Common myeloid progenitor, CD34-positive (primary cell): ENCODE measurements around the gene CLEC16A.

Experiments
- CTCF ChIA-PET: fragments of 350-600 bp; sonication (Branson Sonifier 250); formaldehyde crosslinking; loops from one replicate; lab custom pipeline; 2021; ENCODE audit warnings: antibody characterized with exemption; lab: Charles Lee
- POLR2A ChIA-PET: fragments of 350-600 bp; sonication (Branson Sonifier 250); formaldehyde crosslinking; loops from one replicate; lab custom pipeline; 2021; ENCODE audit warnings: antibody characterized with exemption; lab: Charles Lee
- DNase-seq, 3 donors: peaks; one replicate each; pipeline versions ENCODE4 v3.0.0 to v3.0.0-alpha.2; 2013
- H3K27ac ChIP-seq, 2 experiments: 1 replicate in 1 of 2; 2 replicates in 1 of 2; pipeline ENCODE4 v1.7.0; 2013; ENCODE audit warnings: inconsistent platforms in 2 of 2, low read length in 2 of 2, mild to moderate bottlenecking in 2 of 2, low read depth in 1 of 2, moderate library complexity in 1 of 2; ENCODE audit not compliant: severe bottlenecking in 2 of 2, insufficient read depth in 1 of 2, poor library complexity in 1 of 2
- H3K27me3 ChIP-seq, 5 experiments: replicated peaks in 2 of 5; 1 replicate in 3 of 5; 2 replicates in 2 of 5; pipeline versions ENCODE4 v1.6.1 to v1.7.0; 2013; ENCODE audit warnings: low read length in 4 of 5, mild to moderate bottlenecking in 2 of 5, moderate library complexity in 2 of 5, inconsistent platforms in 1 of 5; ENCODE audit not compliant: insufficient read depth in 5 of 5, control insufficient read depth in 4 of 5
- H3K36me3 ChIP-seq, 4 experiments: 1 replicate in 2 of 4; 2 replicates in 2 of 4; pipeline versions ENCODE4 v1.6.1 to v1.7.0; 2013; ENCODE audit warnings: low read length in 3 of 4, control low read depth in 1 of 4, mild to moderate bottlenecking in 1 of 4; ENCODE audit not compliant: control insufficient read depth in 4 of 4, insufficient read depth in 4 of 4
- H3K4me1 ChIP-seq, 4 experiments: 1 replicate in 3 of 4; 2 replicates in 1 of 4; pipeline versions ENCODE4 v1.6.1 to v1.7.1; 2013; ENCODE audit warnings: low read length in 3 of 4, mild to moderate bottlenecking in 3 of 4, control low read depth in 1 of 4, inconsistent platforms in 1 of 4, moderate library complexity in 1 of 4; ENCODE audit not compliant: control insufficient read depth in 4 of 4, insufficient read depth in 4 of 4; ENCODE audit errors: control extremely low read depth in 1 of 4
- H3K4me3 ChIP-seq, 7 experiments: 1 replicate in 4 of 7; 2 replicates in 3 of 7; pipeline versions ENCODE4 v1.5.1 to v1.7.0; 2013; ENCODE audit warnings: mild to moderate bottlenecking in 7 of 7, low read length in 6 of 7, moderate library complexity in 6 of 7, inconsistent platforms in 2 of 7, low read depth in 2 of 7, control low read depth in 1 of 7; ENCODE audit not compliant: insufficient read depth in 4 of 7, control insufficient read depth in 1 of 7; ENCODE audit errors: extremely low read depth in 1 of 7
- H3K9me3 ChIP-seq, 5 experiments: 1 replicate in 4 of 5; 2 replicates in 1 of 5; pipeline versions ENCODE4 v1.6.1 to v1.7.1; 2013; ENCODE audit warnings: low read length in 4 of 5, mild to moderate bottlenecking in 2 of 5, inconsistent platforms in 1 of 5, low read depth in 1 of 5, moderate library complexity in 1 of 5; ENCODE audit not compliant: control insufficient read depth in 4 of 5, insufficient read depth in 2 of 5; ENCODE audit errors: control extremely low read depth in 1 of 5
- WGBS: methylation state at CpG from one replicate; pipeline ENCODE4 v1.1.5; 2013; ENCODE audit not compliant: insufficient coverage; 5-methylcytosine and 5-hydroxymethylcytosine counted together

Gene CLEC16A

GRCh38 chr16:11136600-11136999, 192.2 kb downstream of the CLEC16A start:
- Histone ChIP-seq H3K27me3 (no peaks in the 10 kb centered on the region), H3K36me3 (peaks cover 0 to 8% (median 3%) of the 10 kb centered on the region in 4 experiments), H3K27ac (no peak overlapping the region), H3K4me3 (no peak overlapping the region), H3K4me1 (peaks cover 0 to 42% (median 8%) of the 10 kb centered on the region in 4 experiments), H3K9me3 (no peaks in the 10 kb centered on the region)
- ChIA-PET CTCF (interaction anchor here (1.0 kb wide), 1 partner anchor 35 kb away, joined by 4 read pairs; no protein-coding TSS in a partner anchor), POLR2A (interaction anchor here (0.9 kb wide), 1 partner anchor 9 kb away, joined by 3 read pairs; no protein-coding TSS in a partner anchor)
- 70% methylated on average over 5 of the region's 7 CpGs for WGBS
- DNase-seq: peak in 1 of 3 donors; percentile 20

GRCh38 chr16:11138022-11138768, 193.8 kb downstream of the CLEC16A start:
- Histone ChIP-seq H3K4me1 (peaks cover 0 to 36% (median 8%) of the 10 kb centered on the region in 4 experiments), H3K9me3 (no peaks in the 10 kb centered on the region), H3K27ac (no peak overlapping the region), H3K4me3 (no peak overlapping the region), H3K36me3 (peaks cover 0 to 7% (median 3%) of the 10 kb centered on the region in 4 experiments), H3K27me3 (no peaks in the 10 kb centered on the region)
- 96% methylated on average over 9 of the region's 14 CpGs for WGBS
- ChIA-PET CTCF (interaction anchor here (1.3 kb wide), 1 partner anchor 9 kb away, joined by 3 read pairs; no protein-coding TSS in a partner anchor), POLR2A (no interaction called here)
- DNase-seq: no peak

GRCh38 chr16:11138769-11139325, 194.5 kb downstream of the CLEC16A start:
- Histone ChIP-seq H3K9me3 (no peaks in the 10 kb centered on the region), H3K4me1 (peaks cover 0 to 30% (median 8%) of the 10 kb centered on the region in 4 experiments), H3K36me3 (peaks cover 0 to 7% (median 3%) of the 10 kb centered on the region in 4 experiments), H3K4me3 (no peak overlapping the region), H3K27me3 (no peaks in the 10 kb centered on the region), H3K27ac (no peak overlapping the region)
- POLR2A ChIA-PET: no interaction called here
- CTCF ChIA-PET: interaction anchor here (0.9 kb wide), 1 partner anchor 175 kb away, joined by 4 read pairs; no protein-coding TSS in a partner anchor
- DNase-seq: no peak
- WGBS: 98% methylated on average over 8 of the region's 8 CpGs

GRCh38 chr16:11139326-11140097, 195.1 kb downstream of the CLEC16A start:
- Histone ChIP-seq H3K4me1 (peaks cover 0 to 29% (median 8%) of the 10 kb centered on the region in 4 experiments), H3K27ac (no peak overlapping the region), H3K36me3 (peaks cover 0 to 7% (median 3%) of the 10 kb centered on the region in 4 experiments), H3K9me3 (no peaks in the 10 kb centered on the region), H3K4me3 (no peak overlapping the region), H3K27me3 (no peaks in the 10 kb centered on the region)
- WGBS: 90% methylated on average over 4 of the region's 5 CpGs
- DNase-seq: no peak
- POLR2A ChIA-PET: no interaction called here
- CTCF ChIA-PET: interaction anchor here (0.9 kb wide), 1 partner anchor 176 kb away, joined by 4 read pairs; no protein-coding TSS in a partner anchor

GRCh38 chr16:11140098-11140375, 195.7 kb downstream of the CLEC16A start:
- H3K36me3 ChIP-seq: peaks cover 0 to 7% (median 3%) of the 10 kb centered on the region in 4 experiments
- H3K27ac ChIP-seq: no peak overlapping the region
- POLR2A ChIA-PET: no interaction called here
- CTCF ChIA-PET: interaction anchor here (0.9 to 3.6 kb wide), 2 partner anchors 12 to 176 kb away, joined by 4 to 11 read pairs; no protein-coding TSS in a partner anchor
- WGBS: 100% methylated on average over 3 of the region's 8 CpGs
- H3K27me3 ChIP-seq: no peaks in the 10 kb centered on the region
- no peak for DNase-seq
- no peak overlapping the region for H3K4me3 ChIP-seq
- peaks cover 0 to 29% (median 8%) of the 10 kb centered on the region in 4 experiments for H3K4me1 ChIP-seq
- H3K9me3 ChIP-seq: no peaks in the 10 kb centered on the region

- Histone ChIP-seq H3K4me3 (no peak overlapping the region), H3K4me1 (peaks cover 0 to 27% (median 8%) of the 10 kb centered on the region in 4 experiments)
These were observed 196.1 kb downstream of the CLEC16A start for GRCh38 chr16:11140466-11140865.

More at GRCh38 chr16:11140466-11140865, 196.1 kb downstream of the CLEC16A start:
- ChIA-PET POLR2A (no interaction called here), CTCF (interaction anchor here (3.6 kb wide), 1 partner anchor 11 kb away, joined by 11 read pairs; no protein-coding TSS in a partner anchor)
- Histone ChIP-seq H3K27ac (no peak overlapping the region), H3K27me3 (no peaks in the 10 kb centered on the region), H3K9me3 (no peaks in the 10 kb centered on the region), H3K36me3 (peaks cover under 1 to 7% (median 3%) of the 10 kb centered on the region in 4 experiments)
- 96% methylated on average over 4 of the region's 4 CpGs for WGBS
- no peak for DNase-seq
